HG03469 (cell line): ENCODE measurements around the gene USP2.

Experiments
- ATAC-seq: cut with Tn5 transposase; IDR thresholded peaks from one replicate; pipeline ENCODE4 v1.9.1; 2021; ENCODE audit warnings: mild to moderate bottlenecking, moderate library complexity, moderate number of reproducible peaks; ENCODE audit not compliant: unreplicated experiment

USP2 gene

GRCh38 chr11:119307219-119307618 is 74.3 kb downstream of the USP2 start:
- no peak for ATAC-seq

GRCh38 chr11:119306373-119306890 is 75.1 kb downstream of the USP2 start:
- no peak for ATAC-seq

GRCh38 chr11:119305556-119306372 is 75.7 kb downstream of the USP2 start:
- ATAC-seq = no peak
